ENCODE results near the gene DMRTB1.

GRCh38 chr1:53447413-53447812 lies 11.8 kb upstream of the DMRTB1 start:
- TF ChIP-seq CTCF (IDR thresholded peaks at IDR 0.05) (no peak), POLR2A (IDR thresholded peaks at IDR 0.05) (no peak)

Data from right lobe of liver (tissue), 4 donors.